ENCODE measurements around the gene NGEF.

Gene NGEF

DNA sequence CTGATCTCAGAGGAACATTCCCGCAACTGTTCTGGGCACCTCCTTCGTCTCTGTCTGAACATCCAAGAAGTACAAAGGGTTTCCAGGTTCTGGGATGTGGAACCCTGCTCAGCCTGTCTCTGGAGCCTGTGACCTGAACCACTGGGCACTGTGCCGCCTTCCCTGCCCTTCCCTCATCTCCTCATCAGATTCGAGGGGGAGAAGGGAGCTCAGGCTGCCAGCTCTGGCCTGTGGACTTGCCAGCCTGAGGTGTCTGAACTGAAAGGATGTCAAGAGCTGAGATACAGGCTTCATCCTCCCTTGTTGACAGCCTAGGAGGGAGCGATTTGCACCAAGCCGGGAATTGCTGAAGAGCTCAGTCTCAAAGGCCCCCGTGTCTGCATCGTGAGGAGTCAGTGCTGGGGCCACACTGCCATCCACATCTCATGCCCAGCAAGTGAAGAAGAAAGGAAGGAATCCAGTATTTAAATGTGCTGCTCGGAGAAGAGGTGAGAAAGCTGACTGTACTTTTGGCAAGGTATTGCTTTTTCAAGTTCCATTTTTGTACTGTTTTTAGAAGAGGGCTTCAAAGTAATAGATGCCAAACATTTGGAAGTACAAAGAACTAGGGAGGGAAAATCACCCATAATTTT, 32.0 kb upstream of the NGEF start:
- DNase-seq: no peak

GRCh38 chr2:233042549-233042948, 29.5 kb upstream of the NGEF start:
- no peak for DNase-seq

DNA sequence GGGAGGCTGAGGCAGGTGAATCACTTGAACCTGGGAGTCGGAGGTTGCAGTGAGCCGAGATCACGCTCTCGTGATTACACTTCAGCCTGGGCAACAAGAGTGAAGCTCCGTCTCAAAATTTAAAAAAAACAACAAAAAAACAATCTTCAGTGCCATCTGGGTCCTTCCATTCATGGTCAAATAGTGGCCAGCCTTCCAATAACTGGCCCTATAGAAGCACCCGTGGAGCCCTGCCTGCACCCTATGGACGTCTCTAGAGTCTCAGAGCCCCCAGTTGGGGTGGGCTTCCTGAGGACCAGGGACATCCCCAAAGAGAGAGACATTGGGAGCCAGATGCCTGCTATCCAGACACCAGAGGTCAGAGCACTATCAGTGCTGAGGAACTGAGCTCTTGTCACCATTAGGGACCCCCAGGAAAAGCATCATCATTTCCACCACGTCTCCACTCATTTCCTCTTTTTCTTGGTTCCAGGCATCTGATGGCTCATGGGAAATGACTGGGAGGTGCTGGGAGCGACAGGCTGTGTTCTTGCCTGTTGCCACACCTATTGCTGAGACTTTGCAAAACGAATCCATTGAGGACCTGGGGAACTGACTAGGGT, 28.8 kb upstream of the NGEF start:
- DNase-seq: no peak

DNA sequence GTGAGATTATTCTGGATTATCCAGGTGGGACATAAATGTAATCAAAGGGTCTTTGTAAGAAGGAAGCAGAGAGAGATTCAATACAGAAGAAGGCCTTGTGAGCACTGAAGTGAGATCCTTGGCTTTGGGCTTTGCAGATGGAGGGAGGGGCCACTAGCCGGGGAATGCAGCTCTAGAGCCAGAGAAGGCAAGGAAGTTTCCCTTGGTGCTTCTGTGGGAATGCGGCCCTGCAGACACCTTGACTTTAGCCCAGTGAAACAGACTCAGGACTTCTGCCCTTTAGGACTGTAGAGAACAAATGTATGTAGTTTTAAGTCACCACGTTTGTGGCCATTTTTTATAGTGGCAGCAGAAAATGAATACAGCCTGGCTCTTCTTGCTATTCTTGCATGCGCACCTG, 27.5 kb upstream of the NGEF start:
- DNase-seq: no peak

DNA sequence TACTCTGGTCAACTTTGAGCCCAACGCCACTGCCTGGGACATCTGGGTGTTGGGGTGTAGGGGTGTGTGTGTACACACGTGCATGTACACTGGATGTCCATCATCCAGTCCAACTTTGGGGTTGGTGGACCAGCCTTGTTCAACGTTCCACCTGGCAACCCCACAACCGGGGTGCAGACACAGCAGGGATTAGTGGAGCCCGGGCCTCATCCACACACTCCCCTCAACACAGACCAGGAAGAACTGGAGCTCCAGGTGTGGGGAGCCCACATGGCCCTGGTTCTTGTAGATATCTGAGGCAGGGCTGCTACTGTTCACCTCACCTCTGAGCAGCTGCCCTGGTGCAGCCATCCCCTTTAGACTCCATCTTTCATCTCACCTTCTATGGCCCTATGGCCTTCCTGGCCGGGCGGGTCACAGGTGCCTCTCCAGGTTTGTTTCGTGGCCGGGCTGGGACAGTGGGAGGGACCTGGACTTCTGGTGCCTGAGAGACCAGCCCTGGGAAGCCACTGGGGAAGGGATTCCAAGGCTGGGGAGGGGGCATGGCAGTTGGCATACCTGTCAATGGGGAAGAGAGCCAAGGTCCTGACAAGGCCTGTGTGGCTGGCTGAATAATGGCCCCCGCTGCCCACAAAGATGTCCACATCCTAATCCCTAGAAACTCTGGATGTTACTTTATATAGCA, 26.9 kb upstream of the NGEF start:
- DNase-seq: no peak

- no peak for DNase-seq
Measured at GRCh38 chr2:233039212-233039845, 26.3 kb upstream of the NGEF start.

DNA sequence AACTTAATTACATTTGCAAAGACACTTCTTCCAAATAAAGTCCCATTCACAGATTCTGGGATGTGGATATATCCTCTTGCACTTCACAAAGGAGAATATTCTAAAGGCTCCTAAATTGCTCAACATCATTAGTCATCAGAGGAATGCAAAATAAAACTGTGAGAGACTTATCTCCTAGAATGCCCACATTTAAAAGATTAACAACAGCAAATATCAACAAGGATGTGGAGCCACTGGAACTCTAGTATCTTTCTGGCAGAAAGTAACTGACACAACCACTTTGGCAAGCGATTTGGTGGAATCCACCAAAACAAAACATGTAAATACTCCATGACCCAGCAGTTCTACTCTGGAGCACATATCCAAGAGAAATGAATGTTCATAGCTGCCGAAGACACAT, 24.0 kb upstream of the NGEF start:
- no peak for DNase-seq

GRCh38 chr2:233036162-233036838, 23.2 kb upstream of the NGEF start:
- no peak for DNase-seq

DNA sequence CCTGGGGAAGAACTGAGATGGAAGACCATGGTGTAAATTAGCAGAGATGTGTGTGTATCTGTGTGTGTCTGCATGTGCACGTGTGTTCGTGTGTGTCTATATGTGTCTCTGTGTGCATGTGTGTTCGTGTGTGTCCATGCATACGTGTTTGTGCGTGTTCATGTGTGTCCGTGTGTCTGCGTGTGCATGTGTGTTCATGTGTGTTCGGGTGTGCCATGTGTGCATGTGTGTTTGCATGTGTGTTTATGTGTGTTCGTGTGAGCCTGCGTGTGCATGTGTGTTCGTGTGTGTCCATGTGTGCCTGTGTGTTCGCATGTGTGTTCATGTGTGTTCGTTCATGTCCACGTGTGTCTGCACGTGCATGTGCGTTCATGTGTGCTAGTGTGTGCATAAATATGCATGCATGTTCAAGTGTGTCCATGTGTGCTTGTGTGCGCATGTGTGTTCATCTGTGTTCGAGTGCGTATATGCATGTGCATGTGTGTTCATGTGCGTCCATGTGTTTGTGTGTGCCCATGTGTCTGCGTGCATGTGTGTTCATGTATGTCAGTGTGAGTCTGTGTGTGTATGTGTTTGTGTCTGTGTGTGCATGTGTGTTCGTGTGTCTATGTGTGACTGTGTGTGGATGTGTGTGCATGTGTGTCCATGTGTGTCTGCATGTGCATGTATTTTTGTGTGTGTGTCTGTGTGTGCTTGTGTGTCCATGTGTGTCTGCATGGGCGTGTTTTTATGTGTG, 22.5 kb upstream of the NGEF start:
- DNase-seq: no peak

- DNase-seq: no peak
Measured at GRCh38 chr2:233034091-233034882, 21.2 kb upstream of the NGEF start.

GRCh38 chr2:233033672-233034071, 20.6 kb upstream of the NGEF start:
- DNase-seq: no peak

- DNase-seq: no peak
Measured at GRCh38 chr2:233032551-233033320, 19.7 kb upstream of the NGEF start, which contains the start of gene NEU2. Gene NEU2 (plus strand): TSS chr2:233032672. CDS start chr2:233032672, 0 bp downstream.

DNA sequence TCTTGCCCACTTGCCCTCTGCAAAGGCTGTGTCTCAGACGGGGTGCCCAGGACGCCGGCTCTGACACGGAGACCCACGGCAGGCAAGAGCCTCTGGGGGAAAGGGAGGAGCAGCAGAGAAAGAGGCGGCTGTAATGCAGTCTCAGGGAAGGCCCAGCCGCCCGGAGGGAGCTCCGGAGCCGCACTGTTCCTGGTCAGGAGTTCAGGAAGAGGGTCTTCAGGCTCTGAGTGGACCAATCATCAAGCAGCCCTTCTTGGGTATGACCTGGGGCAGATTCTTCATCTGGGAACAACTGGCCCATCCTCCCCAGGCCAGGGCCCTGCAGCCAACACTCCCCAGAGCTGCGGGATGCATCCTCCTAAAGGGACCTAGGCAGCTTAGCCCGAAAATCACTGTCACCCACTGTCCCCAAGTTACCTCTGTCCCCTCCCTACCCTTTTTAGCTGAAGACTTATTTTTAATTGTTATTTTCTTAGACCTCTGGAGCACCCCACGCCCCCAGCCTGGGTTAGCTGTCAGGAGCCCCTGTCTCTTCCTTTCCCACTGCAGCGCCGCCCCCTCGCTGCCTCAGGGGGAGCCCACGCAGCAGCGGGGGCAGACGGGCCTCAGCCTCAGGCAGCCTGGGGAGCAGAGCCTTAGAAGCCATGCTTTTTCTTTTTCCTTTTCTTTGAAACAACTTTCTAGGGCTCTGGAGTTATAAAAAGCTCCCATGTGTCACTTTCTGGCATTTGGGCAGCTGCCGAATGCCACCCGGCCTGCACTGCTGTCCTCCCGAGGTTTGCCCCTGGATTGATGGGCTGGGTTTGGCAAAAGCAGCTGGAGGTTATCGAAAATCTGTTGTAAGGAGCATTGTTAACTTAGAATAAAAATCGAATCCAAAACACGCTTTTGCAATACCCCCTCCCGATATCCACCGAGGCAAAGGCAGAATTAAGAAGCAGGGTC, 18.8 kb upstream of the NGEF start:
- no peak for DNase-seq

DNA sequence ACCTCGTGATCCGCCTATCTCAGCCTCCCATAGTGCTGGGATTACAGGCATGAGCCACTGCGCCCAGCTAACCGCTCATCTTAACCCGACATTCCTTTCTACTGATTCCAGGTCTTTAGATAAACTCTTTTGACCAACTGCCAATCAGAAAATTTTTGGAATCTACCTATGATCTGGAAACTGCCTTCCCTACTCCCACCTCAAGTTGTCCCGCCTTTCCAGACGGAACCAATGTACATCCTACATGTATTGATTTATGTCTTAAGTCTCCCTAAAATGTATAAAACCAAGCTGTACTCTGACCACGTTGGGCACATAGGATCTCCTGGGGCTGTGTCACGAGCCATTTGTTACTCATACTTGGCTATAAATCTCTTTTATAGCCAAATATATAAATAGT, 16.3 kb upstream of the NGEF start:
- DNase-seq: no peak

- DNase-seq: no peak
Measured at GRCh38 chr2:233026198-233026813, 13.2 kb upstream of the NGEF start.

DNA sequence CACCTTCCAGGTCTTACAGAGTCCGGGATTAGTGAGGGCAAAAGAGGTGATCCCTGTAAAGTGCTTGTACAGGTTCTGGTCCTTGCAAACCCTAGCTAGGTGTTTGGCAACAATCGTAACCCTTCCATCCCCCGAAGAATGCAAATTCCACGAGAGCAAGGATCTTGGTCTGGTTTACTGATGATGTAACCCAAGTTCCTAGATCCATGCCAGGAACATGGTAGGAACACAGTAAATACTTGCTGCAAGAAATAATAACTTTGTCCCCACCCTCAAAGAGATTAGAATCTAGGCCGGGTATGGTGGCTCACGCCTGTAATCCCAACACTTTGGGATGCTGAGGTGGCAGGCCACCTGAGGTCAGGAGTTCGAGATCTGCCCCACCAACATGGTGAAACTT, 12.7 kb upstream of the NGEF start:
- DNase-seq: no peak

- no peak for DNase-seq
Measured at GRCh38 chr2:233023761-233024410, 10.8 kb upstream of the NGEF start.

GRCh38 chr2:233023007-233023760, 10.1 kb upstream of the NGEF start:
- no peak for DNase-seq

Measured in DMS79 treated with DMSO at 0.1 percent for 48 hours (cell line).